AG04450 (cell line): ENCODE data around the gene ITIH4. TPM values are rescaled to one million over a fixed set of nuclear protein-coding genes. Genes with fewer than 3 reads are reported as not detected.

Experiments
- CTCF ChIA-PET: fragments of 300-600, 350-600 bp; formaldehyde crosslinking; extraction: SDS; loops from one replicate; lab custom pipeline; 2022; ENCODE audit warnings: antibody characterized with exemption, inconsistent platforms; lab: Charles Lee
- POLR2A ChIA-PET: fragments of 350-600 bp; formaldehyde crosslinking; extraction: SDS; loops from one replicate; lab custom pipeline; 2021; ENCODE audit warnings: antibody characterized with exemption, inconsistent platforms; lab: Yijun Ruan, JAX
- DNase-seq: peaks from one replicate; pipeline ENCODE4 v3.0.0-alpha.2; 2011; ENCODE audit warnings: low read depth, low spot score
- H3K27ac ChIP-seq: one replicate; pipeline ENCODE4 v1.5.1; 2012; ENCODE audit warnings: low read depth, low read length, control low read depth
- H3K27me3 ChIP-seq: one replicate; pipeline ENCODE4 v1.6.0; 2012; ENCODE audit warnings: low read length; ENCODE audit not compliant: control insufficient read depth, insufficient read depth
- H3K4me3 ChIP-seq: 2 replicates; pipeline ENCODE4 v1.5.1; 2011; ENCODE audit warnings: mild to moderate bottlenecking, low read depth, low read length, control low read depth
- H3K9me3 ChIP-seq: 2 replicates; pipeline ENCODE4 v1.5.1; 2012; ENCODE audit warnings: low read length; ENCODE audit not compliant: control insufficient read depth, insufficient read depth
- polyA plus RNA-seq: library from polyadenylated mRNA; depleted of rRNA; stranded (reverse); fragments of >200 nt; gene quantifications from 2 replicates; pipeline ENCODE4 v1.2.3, GENCODE V29; 2011
- TF ChIP-seq, protein P1 (sequence below): IDR thresholded peaks from 2 replicates; pipeline ENCODE4 v1.5.1; 2011; ENCODE audit warnings: low read depth, low read length, control low read depth, inconsistent platforms

Gene ITIH4
- polyA plus RNA-seq, 1 experiment, result 0.64 TPM

DNA sequence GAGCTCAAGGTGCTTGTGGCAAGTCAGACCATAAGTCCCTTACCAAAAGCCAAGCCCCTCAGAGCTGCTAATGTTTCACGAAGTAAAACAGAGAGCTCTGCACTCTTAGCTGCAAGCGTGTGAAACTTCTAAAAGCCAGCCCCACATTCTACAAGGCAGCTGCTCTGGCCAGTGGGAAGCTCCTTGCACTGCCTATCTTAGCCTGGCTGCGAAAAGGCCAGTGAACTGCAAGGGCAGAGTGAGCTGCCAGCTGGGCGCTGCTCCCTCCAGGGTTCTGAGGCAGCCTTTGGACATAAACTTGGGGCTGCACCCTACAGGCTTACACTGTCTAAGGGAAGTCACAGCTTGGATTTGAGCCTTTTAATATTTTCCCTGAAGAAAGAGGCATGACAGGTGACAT is 6.5 kb upstream of the ITIH4 start:
- CTCF ChIA-PET, result no interaction called here
- DNase-seq, result no peak
- POLR2A ChIA-PET, result no interaction called here
- Histone ChIP-seq H3K27me3 (no peaks in the 10 kb centered on the region), H3K27ac (no peak overlapping the region), H3K4me3 (no peak overlapping the region), H3K9me3 (no peaks in the 10 kb centered on the region)
- TF ChIP-seq, protein P1, sequence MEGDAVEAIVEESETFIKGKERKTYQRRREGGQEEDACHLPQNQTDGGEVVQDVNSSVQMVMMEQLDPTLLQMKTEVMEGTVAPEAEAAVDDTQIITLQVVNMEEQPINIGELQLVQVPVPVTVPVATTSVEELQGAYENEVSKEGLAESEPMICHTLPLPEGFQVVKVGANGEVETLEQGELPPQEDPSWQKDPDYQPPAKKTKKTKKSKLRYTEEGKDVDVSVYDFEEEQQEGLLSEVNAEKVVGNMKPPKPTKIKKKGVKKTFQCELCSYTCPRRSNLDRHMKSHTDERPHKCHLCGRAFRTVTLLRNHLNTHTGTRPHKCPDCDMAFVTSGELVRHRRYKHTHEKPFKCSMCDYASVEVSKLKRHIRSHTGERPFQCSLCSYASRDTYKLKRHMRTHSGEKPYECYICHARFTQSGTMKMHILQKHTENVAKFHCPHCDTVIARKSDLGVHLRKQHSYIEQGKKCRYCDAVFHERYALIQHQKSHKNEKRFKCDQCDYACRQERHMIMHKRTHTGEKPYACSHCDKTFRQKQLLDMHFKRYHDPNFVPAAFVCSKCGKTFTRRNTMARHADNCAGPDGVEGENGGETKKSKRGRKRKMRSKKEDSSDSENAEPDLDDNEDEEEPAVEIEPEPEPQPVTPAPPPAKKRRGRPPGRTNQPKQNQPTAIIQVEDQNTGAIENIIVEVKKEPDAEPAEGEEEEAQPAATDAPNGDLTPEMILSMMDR, result no peak

DNA sequence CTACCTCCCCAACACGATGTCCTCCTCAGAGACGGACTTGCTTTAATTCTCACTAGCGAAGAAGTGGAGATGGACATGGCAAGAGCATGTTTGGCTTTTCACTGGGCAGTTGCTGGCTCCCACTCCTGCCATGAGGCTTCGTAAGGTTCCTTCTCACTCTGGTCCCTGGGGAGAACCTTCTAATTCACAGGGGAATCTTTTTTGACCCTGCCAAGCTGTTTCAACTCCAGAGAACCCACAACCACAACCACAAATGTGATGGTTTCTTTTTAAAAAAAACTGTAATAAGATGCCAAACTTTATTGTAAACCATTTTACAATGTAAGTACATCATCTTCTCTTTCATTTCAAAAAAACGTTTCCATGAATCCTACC is 6.0 kb upstream of the ITIH4 start:
- POLR2A ChIA-PET, result no interaction called here
- Histone ChIP-seq H3K27me3 (no peaks in the 10 kb centered on the region), H3K4me3 (no peak overlapping the region), H3K27ac (no peak overlapping the region), H3K9me3 (no peaks in the 10 kb centered on the region)
- CTCF ChIA-PET, result interaction anchor here (1.5 kb wide), 1 partner anchor 15 kb away, joined by 3 read pairs; no protein-coding TSS in a partner anchor
- TF ChIP-seq, protein P1, result no peak
- no peak for DNase-seq

DNA sequence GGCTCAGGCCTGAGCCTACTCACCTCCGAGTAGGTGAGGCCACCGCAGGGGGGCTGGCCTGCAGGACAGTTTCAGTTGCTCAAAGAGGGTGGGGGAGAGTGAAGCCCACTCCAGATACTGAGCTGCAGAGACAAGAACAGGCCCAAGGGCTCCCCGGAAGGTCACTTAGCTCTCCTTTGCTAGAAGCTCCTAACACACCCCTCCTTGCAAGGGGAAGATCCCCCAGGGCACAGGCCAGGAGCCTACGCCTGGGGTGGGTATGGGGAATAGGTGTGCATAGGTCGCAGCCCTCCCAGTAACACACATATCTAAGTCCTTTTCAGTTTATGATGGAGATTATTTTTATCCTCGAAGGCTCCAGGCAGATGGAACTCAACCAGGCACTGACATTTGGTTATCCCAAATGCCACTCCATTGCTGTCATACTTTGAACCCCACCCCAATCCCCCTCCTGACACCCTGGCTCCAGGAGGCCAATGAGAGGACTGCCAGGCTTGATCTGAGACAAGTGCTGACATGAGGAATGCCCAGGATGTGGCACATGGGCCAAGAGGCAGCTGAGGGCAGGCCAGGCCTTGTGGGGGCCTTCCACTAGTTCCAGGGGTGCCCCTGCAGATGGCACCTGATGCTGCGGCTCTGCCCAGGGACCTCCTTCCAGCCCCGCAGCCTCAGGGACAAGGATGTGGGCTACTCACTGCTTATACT is 5.4 kb upstream of the ITIH4 start:
- CTCF ChIA-PET, result interaction anchor here (1.1 to 2.0 kb wide), 3 partner anchors 14 to 99 kb away, joined by 3 to 4 read pairs (median 4); no protein-coding TSS in a partner anchor
- no peak for DNase-seq
- no peak overlapping the region for H3K27ac ChIP-seq
- no peaks in the 10 kb centered on the region for H3K9me3 ChIP-seq
- no peak overlapping the region for H3K4me3 ChIP-seq
- POLR2A ChIA-PET, result no interaction called here
- no peaks in the 10 kb centered on the region for H3K27me3 ChIP-seq
- TF ChIP-seq, protein P1, result no peak

DNA sequence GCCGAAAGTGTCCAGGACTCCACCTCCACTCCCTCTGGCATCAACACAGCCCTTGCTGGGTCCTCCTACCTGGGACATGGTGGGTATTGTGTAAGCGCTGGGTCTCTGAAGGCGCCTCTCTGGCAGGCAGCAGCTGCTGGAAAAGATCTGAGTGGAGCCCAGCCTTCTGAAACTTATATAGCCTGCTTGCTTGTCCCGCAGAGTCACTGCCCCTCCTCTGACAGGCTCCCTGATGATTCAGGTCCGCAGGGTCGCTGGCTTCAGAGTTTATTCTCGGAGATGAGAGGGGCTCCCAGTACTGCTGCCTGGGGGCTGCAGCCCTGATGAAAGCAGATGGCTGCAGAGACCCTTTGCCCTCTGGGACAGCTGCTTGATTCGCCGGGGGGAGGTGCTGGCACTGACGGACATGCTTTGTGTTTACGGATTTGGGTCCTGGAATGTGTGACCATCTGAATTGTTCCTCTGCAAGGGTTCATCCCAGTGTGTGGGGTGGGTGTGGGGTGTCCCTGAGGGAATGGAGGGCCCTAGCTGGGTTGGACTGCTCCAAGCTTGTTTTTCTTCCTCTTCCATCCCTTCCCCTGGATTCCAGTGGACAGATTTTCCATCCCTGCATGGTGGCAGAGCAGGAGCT is 4.5 kb upstream of the ITIH4 start, which contains the start of gene MUSTN1:
Gene MUSTN1 (minus strand): TSS at position 149 of the 631 bp plus-strand sequence. CDS start 71 bp downstream, at position 78.
- CTCF ChIA-PET, result interaction anchor here (1.1 to 2.0 kb wide), 3 partner anchors 14 to 100 kb away, joined by 3 to 4 read pairs (median 4); no protein-coding TSS in a partner anchor

More for the DNA sequence above, 4.5 kb upstream of the ITIH4 start, which contains the start of gene MUSTN1:
- no peak for DNase-seq
- no peak within 1 kb of the TSS for H3K4me3 ChIP-seq
- TF ChIP-seq, protein P1, result no peak
- H3K9me3 ChIP-seq, result no peaks in the 10 kb centered on the region
- H3K27ac ChIP-seq, result peak within 1 kb of the TSS; percentile 31
- no peaks in the 10 kb centered on the region for H3K27me3 ChIP-seq
- POLR2A ChIA-PET, result interaction anchor here (0.8 kb wide), 1 partner anchor 8 kb away, joined by 4 read pairs; no protein-coding TSS in a partner anchor
